Psoas muscle (tissue), 8 donors: ENCODE data around the gene POGK. TPM values are rescaled to one million over a fixed set of nuclear protein-coding genes. Genes with fewer than 3 reads are reported as not detected.

Source experiments
- ATAC-seq, 4 donors: fragments of 200-7000 bp; cut with Tn5 transposase; one replicate each; pipeline ENCODE4 v1.9.1; 2020; ENCODE audit warnings: moderate library complexity in 3 of 4, mild to moderate bottlenecking in 2 of 4
- DNase-seq, 2 donors: peaks; one replicate each; pipeline ENCODE4 v3.0.0-alpha.2; 2020
- H3K27ac ChIP-seq: fragments of 200-600 bp; one replicate; pipeline ENCODE4 v1.8.0; 2022
- H3K27me3 ChIP-seq, 3 donors: fragments of 200-600 bp in 1 of 3; one replicate each; pipeline versions ENCODE4 v1.6.1 to v1.8.0; 2013 to 2022; ENCODE audit warnings: low read length in 2 of 3, mild to moderate bottlenecking in 2 of 3, moderate library complexity in 1 of 3; ENCODE audit not compliant: insufficient read depth in 3 of 3
- H3K36me3 ChIP-seq, 2 donors: fragments of 200-600 bp in 1 of 2; one replicate each; pipeline versions ENCODE4 v1.6.1 to v1.8.0; 2013 to 2022; ENCODE audit warnings: low read depth in 1 of 2, mild to moderate bottlenecking in 1 of 2, moderate library complexity in 1 of 2; ENCODE audit not compliant: insufficient read depth in 1 of 2
- H3K4me1 ChIP-seq: fragments of 200-600 bp; one replicate; pipeline ENCODE4 v1.8.0; 2022
- H3K4me3 ChIP-seq: fragments of 200-600 bp; one replicate; pipeline ENCODE4 v1.8.0; 2022; ENCODE audit warnings: mild to moderate bottlenecking
- H3K9me3 ChIP-seq: fragments of 200-600 bp; one replicate; pipeline ENCODE4 v1.8.0; 2022
- WGBS, 3 donors: extraction: QIAGEN DNeasy Blood & Tissue Kit; methylation state at CpG; one replicate each; pipeline versions ENCODE4 v1.1.6 to v1.1.7; 2013; 5-methylcytosine and 5-hydroxymethylcytosine counted together
- intact Hi-C, 2 donors: fragments of 100-400 bp; cut with DNase I; formaldehyde crosslinking; loops; one replicate each; pipeline versions ENCODE4 v1.11.0 to v1.14.2; 2022
- polyA plus RNA-seq, 3 donors: library from polyadenylated mRNA; stranded (reverse); fragments of 200-250 nt; gene quantifications; one replicate each; pipeline ENCODE4 v1.2.3, GENCODE V29; 2013
- total RNA-seq, 4 donors: library from RNA; stranded (reverse); fragmentation: NEBNext Ultra II Directional in 2 of 4; extraction: Animal tissue kit (Norgen Biotek cat#: 25700) in 2 of 4; gene quantifications; one replicate each; pipeline versions ENCODE4 v1.2.1 to v1.2.4, GENCODE V29; 2021 to 2023
- TF ChIP-seq, protein P1 (sequence below): fragments of 200-600 bp; IDR thresholded peaks from one replicate; pipeline ENCODE4 v1.8.0; 2022; ENCODE audit warnings: antibody characterized with exemption
- donor health status: healthy with polysubstance abuse.
- donor health status: DM: no; HTN: no; CAD: no; lungs with moderate emphysema.
- donor health status: Bipolar disorder and iron deficiency.
- donor health status: healthy.
- donor health status: DM: yes; HTN: yes; CAD: no.
- donor health status: DM: no; HTN: no; CAD: no.
- donor health status: DM: no; HTN: no; CAD: no.
- donor health status: DM: yes; HTN: yes; CAD: no.

The POGK gene
- total and polyA plus RNA-seq, 7 donors: 3.4 to 15.6 (median 9.1) TPM

DNA sequence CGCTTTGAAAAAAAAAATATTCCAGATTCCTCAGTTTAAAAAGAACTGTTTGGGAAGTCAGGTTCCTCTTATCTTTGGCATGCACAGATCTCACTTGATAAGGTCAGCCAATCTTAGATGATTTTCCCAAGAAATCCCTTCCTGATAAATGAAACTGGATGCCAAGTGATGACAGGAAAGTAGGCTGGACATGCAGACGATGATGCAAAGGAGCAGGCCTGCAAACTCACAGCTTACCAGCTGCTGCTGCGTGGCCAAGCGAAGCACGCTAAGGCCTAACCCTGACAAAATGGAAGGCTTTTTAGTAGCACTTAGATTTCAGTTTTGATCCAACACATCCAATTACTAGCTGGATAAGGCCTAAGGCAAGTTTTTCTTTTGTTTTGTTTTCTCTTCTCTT is 26.7 kb downstream of the POGK start:
- TF ChIP-seq, protein P1, sequence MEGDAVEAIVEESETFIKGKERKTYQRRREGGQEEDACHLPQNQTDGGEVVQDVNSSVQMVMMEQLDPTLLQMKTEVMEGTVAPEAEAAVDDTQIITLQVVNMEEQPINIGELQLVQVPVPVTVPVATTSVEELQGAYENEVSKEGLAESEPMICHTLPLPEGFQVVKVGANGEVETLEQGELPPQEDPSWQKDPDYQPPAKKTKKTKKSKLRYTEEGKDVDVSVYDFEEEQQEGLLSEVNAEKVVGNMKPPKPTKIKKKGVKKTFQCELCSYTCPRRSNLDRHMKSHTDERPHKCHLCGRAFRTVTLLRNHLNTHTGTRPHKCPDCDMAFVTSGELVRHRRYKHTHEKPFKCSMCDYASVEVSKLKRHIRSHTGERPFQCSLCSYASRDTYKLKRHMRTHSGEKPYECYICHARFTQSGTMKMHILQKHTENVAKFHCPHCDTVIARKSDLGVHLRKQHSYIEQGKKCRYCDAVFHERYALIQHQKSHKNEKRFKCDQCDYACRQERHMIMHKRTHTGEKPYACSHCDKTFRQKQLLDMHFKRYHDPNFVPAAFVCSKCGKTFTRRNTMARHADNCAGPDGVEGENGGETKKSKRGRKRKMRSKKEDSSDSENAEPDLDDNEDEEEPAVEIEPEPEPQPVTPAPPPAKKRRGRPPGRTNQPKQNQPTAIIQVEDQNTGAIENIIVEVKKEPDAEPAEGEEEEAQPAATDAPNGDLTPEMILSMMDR: no peak
- WGBS, 3 donors: 68 to 72% (median 70%) methylated on average over 5 of the region's 5 CpGs
- no peak for ATAC-seq
- no peaks in the 10 kb centered on the region for H3K27me3 ChIP-seq
- H3K9me3 ChIP-seq: no peaks in the 10 kb centered on the region
- intact Hi-C loops: no loop called here
- DNase-seq: no peak
- H3K36me3 ChIP-seq: peaks cover 3 to 83% of the 10 kb centered on the region in 2 donors
- H3K4me1 ChIP-seq: no peaks in the 10 kb centered on the region
- no peak overlapping the region for H3K27ac ChIP-seq
- no peak overlapping the region for H3K4me3 ChIP-seq

- TF ChIP-seq, protein P1: no peak
- Histone ChIP-seq H3K9me3 (no peaks in the 10 kb centered on the region), H3K27me3 (no peaks in the 10 kb centered on the region), H3K4me1 (peaks cover 5% of the 10 kb centered on the region), H3K4me3 (no peak overlapping the region), H3K36me3 (peaks cover 0 to 56% of the 10 kb centered on the region in 2 donors), H3K27ac (no peak overlapping the region)
- ATAC-seq (no peak), DNase-seq (no peak)
- WGBS, 3 donors: 75 to 87% (median 80%) methylated on average over 7 of the region's 7 CpGs
- intact Hi-C loops: no loop called here
Observed at GRCh38 chr1:166868639-166869038, 29.4 kb downstream of the POGK start.

DNA sequence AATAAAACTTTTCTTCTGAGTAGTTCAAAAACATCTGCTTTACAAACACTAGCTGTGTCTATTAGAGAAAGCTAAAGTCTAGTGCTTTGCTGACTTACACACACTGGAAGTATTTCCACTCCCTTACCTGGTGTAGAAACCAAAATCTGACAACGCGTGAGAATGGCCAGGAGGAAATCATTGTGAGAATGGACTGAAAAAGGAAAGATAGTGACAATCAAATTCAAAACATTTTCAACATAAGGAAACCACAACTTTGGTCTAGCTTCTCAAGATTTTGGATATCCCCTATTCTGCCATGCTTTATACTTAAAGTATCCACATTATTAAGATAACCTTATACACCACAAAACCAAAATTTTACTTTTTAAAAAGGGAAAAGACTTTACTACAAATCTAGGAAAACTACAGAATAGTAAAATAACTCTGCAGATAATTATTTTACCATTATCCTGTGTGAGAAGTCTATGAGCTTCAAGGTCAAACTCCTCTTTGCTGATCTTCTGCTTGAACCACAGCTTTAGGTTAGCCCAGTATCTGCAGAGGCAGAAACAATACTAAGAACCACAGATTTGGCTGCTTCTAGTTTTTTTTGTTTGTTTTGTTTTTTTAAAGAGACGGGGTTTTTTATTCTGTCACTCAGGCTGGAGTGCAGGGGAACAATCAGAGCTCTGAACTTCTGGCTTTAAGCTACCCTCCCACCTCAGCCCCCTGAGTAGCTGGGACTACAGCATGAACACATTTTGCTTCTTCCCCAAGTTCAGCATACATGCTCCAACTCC is 30.2 kb downstream of the POGK start:
- Histone ChIP-seq H3K27me3 (no peaks in the 10 kb centered on the region), H3K4me3 (no peak overlapping the region), H3K9me3 (no peaks in the 10 kb centered on the region), H3K36me3 (peaks cover 0 to 47% of the 10 kb centered on the region in 2 donors), H3K4me1 (peaks cover 7% of the 10 kb centered on the region), H3K27ac (no peak overlapping the region)
- no peak for ATAC-seq
- intact Hi-C loops: no loop called here
- TF ChIP-seq, protein P1: no peak
- WGBS, 3 donors: 63 to 86% (median 75%) methylated on average over 3 of the region's 3 CpGs
- no peak for DNase-seq

GRCh38 chr1:166870584-166870983 is 31.3 kb downstream of the POGK start:
- Histone ChIP-seq H3K27me3 (no peaks in the 10 kb centered on the region), H3K36me3 (peaks cover 0 to 37% of the 10 kb centered on the region in 2 donors), H3K4me3 (no peak overlapping the region), H3K9me3 (no peaks in the 10 kb centered on the region), H3K27ac (no peak overlapping the region), H3K4me1 (peaks cover 16% of the 10 kb centered on the region)
- TF ChIP-seq, protein P1: no peak
- intact Hi-C loops: no loop called here
- WGBS, 3 donors: 92 to 97% (median 96%) methylated on average over 4 of the region's 4 CpGs
- ATAC-seq: no peak
- DNase-seq: no peak
